Measurements from ENCODE around the gene TK2.

TK2 gene

GRCh38 chr16:66513111-66513723, 36.7 kb downstream of the TK2 start:
- no peak for TF ChIP-seq CTCF (IDR thresholded peaks at IDR 0.05)

GRCh38 chr16:66512272-66513110, 37.4 kb downstream of the TK2 start:
- TF ChIP-seq CTCF (IDR thresholded peaks at IDR 0.05): no peak

GRCh38 chr16:66511602-66512271, 38.2 kb downstream of the TK2 start:
- no peak for TF ChIP-seq CTCF (IDR thresholded peaks at IDR 0.05)

DNA sequence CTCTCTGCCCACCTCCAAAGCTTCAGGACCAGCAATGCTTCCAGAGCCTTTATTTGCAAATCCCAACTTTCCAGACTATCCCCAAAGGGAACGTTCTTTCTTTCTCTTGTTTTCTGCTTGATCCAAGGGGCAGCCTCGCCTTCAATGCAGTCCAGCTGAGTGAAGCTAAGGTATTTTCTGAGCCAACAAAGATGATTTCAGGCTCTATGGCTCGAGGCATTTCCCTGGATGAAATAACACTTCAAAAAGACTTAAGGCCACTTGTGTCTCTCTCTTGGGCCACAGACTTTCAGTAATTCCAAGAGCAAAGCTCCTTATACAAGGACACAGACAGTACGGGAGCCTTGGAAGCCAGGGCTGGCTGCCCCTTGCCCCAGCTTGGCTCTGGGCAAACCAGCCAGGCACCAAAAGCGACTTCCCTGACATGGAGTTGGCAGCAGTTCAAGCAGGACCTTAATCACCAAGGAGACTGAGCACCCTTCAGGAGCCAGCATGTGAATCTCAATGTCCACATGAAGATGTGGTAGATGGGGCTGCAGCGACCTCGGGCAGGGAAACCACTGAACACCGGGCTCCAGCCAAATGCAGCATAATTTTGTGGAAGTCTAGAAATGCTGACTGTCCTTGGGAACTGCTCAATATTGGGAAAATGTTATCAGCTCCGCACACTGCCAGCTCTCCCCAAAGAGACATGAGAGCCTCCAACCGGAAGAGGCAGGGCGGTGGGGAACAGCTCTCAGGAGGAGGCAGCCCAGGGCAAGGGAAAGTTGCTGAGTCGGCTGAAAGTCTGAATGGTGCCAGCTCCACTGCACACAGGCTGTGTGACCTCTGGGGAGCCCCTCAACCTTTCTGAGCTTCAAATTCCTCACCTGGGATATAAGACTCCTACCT, 39.0 kb downstream of the TK2 start:
- no peak for TF ChIP-seq CTCF (IDR thresholded peaks at IDR 0.05)

DNA sequence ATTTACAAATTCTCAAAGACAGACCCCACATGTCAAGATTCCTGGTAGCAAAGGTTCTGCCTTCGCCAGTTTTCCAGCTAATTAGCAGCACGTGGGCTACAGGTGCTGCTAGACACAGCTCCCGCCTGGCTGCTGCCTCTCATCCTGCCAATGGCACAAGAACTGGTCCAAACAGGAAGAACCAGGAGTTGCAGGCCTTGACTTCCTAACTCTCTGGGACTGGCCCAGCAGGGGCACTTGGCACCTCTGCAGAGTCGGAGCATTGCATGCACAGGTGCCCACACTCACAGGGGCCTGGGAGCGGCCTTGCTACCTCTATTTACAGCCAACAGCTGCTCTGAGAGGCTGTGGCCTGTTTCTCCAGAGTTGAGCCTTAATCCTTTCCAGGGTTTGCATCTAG, 39.6 kb downstream of the TK2 start:
- no peak for TF ChIP-seq CTCF (IDR thresholded peaks at IDR 0.05)

DNA sequence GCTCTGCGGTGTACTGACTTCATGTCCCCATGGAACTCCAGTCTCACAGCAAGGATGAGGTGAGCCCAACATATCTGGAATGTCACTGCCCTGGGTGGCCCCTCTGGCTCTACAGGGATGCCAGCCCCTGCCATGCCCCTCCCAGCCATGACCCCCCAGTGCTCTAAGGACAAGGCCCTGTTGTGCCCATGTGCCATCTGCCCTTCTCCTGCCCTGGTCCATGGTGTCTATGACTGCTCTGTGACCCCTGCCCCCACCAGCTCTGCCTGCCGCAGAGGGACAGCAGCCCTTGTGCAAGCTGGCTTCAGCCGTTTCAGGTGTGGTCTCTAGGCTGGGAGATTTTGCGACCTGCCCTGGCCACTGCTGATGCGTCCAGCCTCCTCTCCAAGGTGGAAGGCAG, 40.3 kb downstream of the TK2 start:
- no peak for TF ChIP-seq CTCF (IDR thresholded peaks at IDR 0.05)

DNA sequence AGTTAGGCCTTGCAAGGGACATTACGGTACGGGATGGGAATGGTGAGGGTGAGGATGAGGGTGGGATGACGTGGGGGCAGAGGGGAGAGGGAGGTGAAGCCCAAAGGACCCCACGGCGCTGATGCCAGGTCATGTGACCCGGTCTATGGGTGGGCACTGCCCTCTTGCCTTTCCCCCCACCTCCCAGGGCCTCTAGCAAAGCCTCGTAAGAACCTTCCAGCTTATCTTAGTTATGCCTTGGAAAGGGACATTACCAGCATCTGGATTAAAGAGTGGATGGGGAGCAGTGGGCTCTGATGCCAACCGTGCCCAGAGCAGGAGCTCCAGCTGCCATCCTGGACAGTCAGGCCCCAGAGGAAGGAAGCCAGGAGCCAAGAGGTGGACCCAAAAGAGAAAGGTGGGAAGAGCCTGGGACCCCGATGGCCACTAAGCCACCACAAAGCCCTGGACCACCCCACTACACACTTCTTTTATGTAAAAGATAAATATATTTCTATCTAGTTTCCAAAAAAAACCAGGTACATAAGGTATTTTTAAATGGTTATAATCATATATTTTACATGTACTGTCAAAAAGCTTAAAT, 40.9 kb downstream of the TK2 start:
- TF ChIP-seq CTCF (IDR thresholded peaks at IDR 0.05): no peak
